HepG2 (cell line): ENCODE data around the gene AHCY. TPM values are rescaled to one million over a fixed set of nuclear protein-coding genes. Genes with fewer than 3 reads are reported as not detected.

Experiments
- AGO1 ChIP-seq: fragments of 200-400 bp; formaldehyde crosslinking; IDR thresholded peaks from 2 replicates; pipeline ENCODE4 v1.6.1; 2017; ENCODE audit warnings: mild to moderate bottlenecking, low read depth, low read length, moderate library complexity; ENCODE audit not compliant: poor library complexity, severe bottlenecking
- ARID4A ChIP-seq: sonication (generic); formaldehyde crosslinking; IDR thresholded peaks from 2 replicates; pipeline ENCODE4 v1.5.0; 2020; ENCODE audit warnings: mild to moderate bottlenecking, missing genetic modification reagents, borderline replicate concordance
- ATRX ChIP-seq: sonication (generic); formaldehyde crosslinking; IDR thresholded peaks from 2 replicates; pipeline ENCODE4 v1.4.0; 2020; ENCODE audit warnings: missing genetic modification reagents, borderline replicate concordance
- IRF9 ChIP-seq: sonication (generic); formaldehyde crosslinking; IDR thresholded peaks from 2 replicates; pipeline ENCODE4 v1.8.0; 2022; ENCODE audit warnings: missing genetic modification reagents, mild to moderate bottlenecking, borderline replicate concordance
- KIAA2018 ChIP-seq: sonication (generic); formaldehyde crosslinking; IDR thresholded peaks from 2 replicates; pipeline ENCODE4 v1.5.0; 2020; ENCODE audit warnings: mild to moderate bottlenecking, missing genetic modification reagents, borderline replicate concordance
- NCOA5 ChIP-seq: sonication (generic); formaldehyde crosslinking; IDR thresholded peaks from 2 replicates; pipeline ENCODE4 v1.4.0; 2020; ENCODE audit warnings: missing genetic modification reagents
- NFYB ChIP-seq: sonication (generic); formaldehyde crosslinking; IDR thresholded peaks from 2 replicates; pipeline ENCODE4 v1.4.0; 2020; ENCODE audit warnings: missing genetic modification reagents
- ONECUT2 ChIP-seq: sonication (generic); formaldehyde crosslinking; IDR thresholded peaks from 2 replicates; pipeline ENCODE4 v1.4.0; 2020; ENCODE audit warnings: missing genetic modification reagents
- SP4 ChIP-seq: sonication (generic); formaldehyde crosslinking; IDR thresholded peaks from 2 replicates; pipeline ENCODE4 v1.8.1; 2023; ENCODE audit warnings: mild to moderate bottlenecking, missing genetic modification reagents
- TRAFD1 ChIP-seq: sonication (generic); formaldehyde crosslinking; IDR thresholded peaks from 2 replicates; pipeline ENCODE4 v1.5.1; 2020; ENCODE audit warnings: missing genetic modification reagents, mild to moderate bottlenecking, borderline replicate concordance
- ZEB1 ChIP-seq: IDR thresholded peaks from 2 replicates; pipeline ENCODE4 v1.6.1; 2012; ENCODE audit warnings: mild to moderate bottlenecking, low read depth, inconsistent platforms; ENCODE audit not compliant: insufficient replicate concordance
- ZNF816 ChIP-seq: sonication (generic); formaldehyde crosslinking; IDR thresholded peaks from 2 replicates; pipeline ENCODE4 v1.8.0; 2022; ENCODE audit warnings: missing genetic modification reagents, mild to moderate bottlenecking, borderline replicate concordance
- polyA plus RNA-seq, 8 experiments: library from polyadenylated mRNA; depleted of rRNA in 3 of 8; stranded (reverse) in 7 of 8; unstranded in 1 of 8; fragments of >200 nt; fragmentation: Illumina TruSeq in 4 of 8; extraction: Trizol in 4 of 8; gene quantifications; 2 replicates each; pipeline versions ENCODE4 v1.2.1 to v1.2.3, GENCODE V29; 2011 to 2016; ENCODE audit warnings: low read depth in 4 of 8, missing spikeins in 1 of 8, mixed read lengths in 1 of 8; ENCODE audit not compliant: insufficient read depth in 1 of 8
- total RNA-seq, 5 experiments: library from RNA; depleted of rRNA; stranded (reverse); fragments of >200 nt; fragmentation: Illumina TruSeq; extraction: Trizol; gene quantifications; 2 replicates each; pipeline ENCODE4 v1.2.3, GENCODE V29; 2016; ENCODE audit warnings: low read depth in 1 of 5

Gene AHCY
- total and polyA plus RNA-seq, 2 of the 13 experiments (the other 11 are each of a cell fraction or from before 2014, with no cell fraction given): 407 to 419 TPM

GRCh38 chr20:34262488-34263288 is 40.5 kb downstream of the AHCY start (continued):
- TF ChIP-seq TRAFD1 (CRISPR knock-in tag): no peak
- no peak for TF ChIP-seq ONECUT2
- TF ChIP-seq AGO1: no peak
- no peak for TF ChIP-seq NCOA5 (CRISPR knock-in tag)
- TF ChIP-seq ZNF816: no peak
- TF ChIP-seq ARID4A (CRISPR knock-in tag): no peak; the same call in 1 of the 2 replicates
- TF ChIP-seq ATRX (CRISPR knock-in tag): no peak
- TF ChIP-seq IRF9 (CRISPR knock-in tag): 0 out of 2 replicates have a peak, but pooled peaks have one; percentile 66
- TF ChIP-seq NFYB: no peak
- TF ChIP-seq KIAA2018 (CRISPR knock-in tag): no peak
- no peak; the same call in 1 of the 2 replicates for TF ChIP-seq SP4
- peak; percentile 20 for TF ChIP-seq ZEB1
